Nephron progenitor cell (in vitro differentiated cells): ENCODE results near the gene NFIX.
A peak's percentile ranks its signal among the peaks of the same experiment; 100 is the strongest.

Experiments used
- DNase-seq: peaks from one replicate; pipeline ENCODE4 v3.0.0; 2021
- H3K27ac Mint-ChIP-seq: 2 replicates; pipeline ENCODE4 v1.8.0; 2021; ENCODE audit warnings: mild to moderate bottlenecking, moderate library complexity, mixed read lengths
- H3K27me3 Mint-ChIP-seq: 2 replicates; pipeline ENCODE4 v1.8.0; 2021; ENCODE audit warnings: mild to moderate bottlenecking, low read depth, mixed read lengths; ENCODE audit not compliant: poor library complexity
- H3K36me3 Mint-ChIP-seq: 2 replicates; pipeline ENCODE4 v1.8.0; 2021; ENCODE audit warnings: low read depth, mixed read lengths
- H3K4me1 Mint-ChIP-seq: 2 replicates; pipeline ENCODE4 v1.8.0; 2021; ENCODE audit warnings: mixed read lengths
- H3K4me3 Mint-ChIP-seq: 2 replicates; pipeline ENCODE4 v1.8.0; 2021; ENCODE audit warnings: mild to moderate bottlenecking, moderate library complexity, mixed read lengths
- H3K9me3 Mint-ChIP-seq: 2 replicates; pipeline ENCODE4 v1.8.0; 2021; ENCODE audit warnings: mild to moderate bottlenecking, moderate library complexity, mixed read lengths
- CTCF ChIP-seq: fragments of 200-600 bp; sonication (generic); IDR thresholded peaks from 2 replicates; pipeline ENCODE4 v1.5.0; 2021; ENCODE audit warnings: antibody characterized with exemption

The NFIX gene

GRCh38 chr19:12959481-12959880, 35.8 kb upstream of the NFIX start:
- no peak overlapping the region for H3K27ac Mint-ChIP-seq

GRCh38 chr19:12965017-12965811, 30.1 kb upstream of the NFIX start:
- Mint-ChIP-seq H3K27ac (no peak overlapping the region), H3K27me3 (peaks cover 23% of the 10 kb centered on the region), H3K4me3 (peak overlapping the region; percentile 80), H3K36me3 (no peaks in the 10 kb centered on the region), H3K4me1 (peaks cover 10% of the 10 kb centered on the region), H3K9me3 (peaks cover 13% of the 10 kb centered on the region)
- peak; percentile 92 for DNase-seq
- TF ChIP-seq CTCF, result peak; percentile 84

More at GRCh38 chr19:12959481-12959880, 35.8 kb upstream of the NFIX start:
- no peak for TF ChIP-seq CTCF
- no peak for DNase-seq
- Mint-ChIP-seq H3K36me3 (peaks cover 11% of the 10 kb centered on the region), H3K27me3 (peaks cover 18% of the 10 kb centered on the region), H3K4me3 (no peak overlapping the region), H3K9me3 (peaks cover 16% of the 10 kb centered on the region), H3K4me1 (peaks cover 23% of the 10 kb centered on the region)

GRCh38 chr19:12965812-12966135, 29.5 kb upstream of the NFIX start:
- no peak for TF ChIP-seq CTCF
- DNase-seq, result no peak
- Mint-ChIP-seq H3K4me3 (peak overlapping the region; percentile 71), H3K27me3 (peaks cover 22% of the 10 kb centered on the region), H3K36me3 (no peaks in the 10 kb centered on the region), H3K27ac (no peak overlapping the region), H3K4me1 (peaks cover 12% of the 10 kb centered on the region), H3K9me3 (peaks cover 11% of the 10 kb centered on the region)

- peaks cover 33% of the 10 kb centered on the region for H3K27me3 Mint-ChIP-seq
Measured at GRCh38 chr19:12967907-12968306, 27.4 kb upstream of the NFIX start.

GRCh38 chr19:12969292-12969988, 25.8 kb upstream of the NFIX start, which contains the start of gene DAND5:
TSS of gene DAND5 (plus strand) at chr19:12969576. CDS start at chr19:12969661, 85 bp downstream.
- Mint-ChIP-seq H3K4me3 (no peak within 1 kb of the TSS), H3K36me3 (no peaks in the 10 kb centered on the region), H3K27me3 (peaks cover 30% of the 10 kb centered on the region), H3K9me3 (no peaks in the 10 kb centered on the region), H3K4me1 (peaks cover 12% of the 10 kb centered on the region), H3K27ac (no peak within 1 kb of the TSS)
- no peak for TF ChIP-seq CTCF
- no peak for DNase-seq

More at GRCh38 chr19:12967907-12968306, 27.4 kb upstream of the NFIX start:
- TF ChIP-seq CTCF, result no peak
- peaks cover 12% of the 10 kb centered on the region for H3K4me1 Mint-ChIP-seq
- no peak overlapping the region for H3K4me3 Mint-ChIP-seq
- H3K36me3 Mint-ChIP-seq, result no peaks in the 10 kb centered on the region
- H3K9me3 Mint-ChIP-seq, result peaks cover 4% of the 10 kb centered on the region
- H3K27ac Mint-ChIP-seq, result no peak overlapping the region
- no peak for DNase-seq
